Activated CD8-positive, alpha-beta memory T cell treated with anti-CD3 and anti-CD28 coated beads, Interleukin-2, amount 50 U/mL, for 24 hours (primary cell): ENCODE measurements around the gene PPP1R13B.
"Not testable (repeated sequence)": the region's sequence is repeated elsewhere in the genome, so short reads cannot be mapped to it uniquely, and the experiment has no call there.

Experiments used
- DNase-seq: peaks from one replicate; pipeline ENCODE4 v3.0.0-alpha.2; 2020; ENCODE audit errors: extremely low read depth

Gene PPP1R13B

DNA sequence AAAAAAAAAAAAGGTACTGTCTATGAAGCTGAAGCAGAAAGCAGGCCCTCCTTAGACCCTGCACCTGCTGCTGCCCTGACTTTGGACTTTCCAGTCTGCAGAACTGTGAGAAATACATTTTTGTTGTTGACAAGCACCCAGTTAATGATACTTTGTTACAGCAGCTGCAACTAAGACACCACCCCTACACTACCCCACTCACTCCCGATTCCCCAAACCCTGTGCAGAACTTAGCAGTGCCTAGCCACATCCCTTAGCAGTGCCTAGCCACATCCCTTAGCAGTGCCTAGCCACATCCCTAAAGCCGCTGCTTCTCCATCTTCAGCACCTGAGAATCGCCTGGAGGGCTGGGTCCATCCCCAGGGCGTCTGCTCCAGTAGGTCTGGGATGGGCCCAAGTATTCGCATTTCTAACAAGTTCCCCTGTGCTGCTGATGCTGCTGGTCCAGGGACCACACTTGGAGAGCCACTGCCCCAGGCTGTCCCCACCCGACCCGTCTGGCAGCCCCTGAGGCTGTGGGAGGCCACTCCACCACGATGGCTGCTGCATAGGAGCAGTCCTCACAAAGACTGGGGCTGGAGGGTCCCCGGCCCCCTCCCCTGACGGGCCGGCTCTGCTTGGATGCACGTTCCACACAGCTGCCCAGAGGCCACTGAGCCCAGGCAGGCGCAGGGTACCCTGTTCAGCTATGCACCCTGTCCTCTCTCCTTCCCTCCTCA lies 10.8 kb upstream of the PPP1R13B start:
- DNase-seq, result no peak

- no peak for DNase-seq
Observed at GRCh38 chr14:103857256-103857655, 9.9 kb upstream of the PPP1R13B start.

DNA sequence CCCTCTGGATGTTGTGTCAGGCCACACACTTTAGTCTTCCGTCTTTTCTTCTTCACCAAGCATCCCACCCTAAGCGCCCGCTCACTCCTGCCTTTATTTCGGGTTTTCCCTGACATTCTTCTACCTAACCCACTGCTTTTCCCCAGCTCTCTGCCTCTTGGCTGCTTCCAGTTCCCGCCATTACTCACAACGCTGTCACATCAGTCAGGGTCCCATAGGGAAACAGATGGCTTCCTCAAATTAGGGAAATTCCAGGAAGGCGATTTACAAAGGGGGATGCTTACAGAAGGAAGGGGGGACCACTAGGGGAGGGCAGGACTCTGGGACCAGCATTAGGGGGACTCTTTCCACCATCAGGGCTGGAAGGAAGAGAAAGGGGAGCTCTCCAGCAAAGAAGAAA lies 9.2 kb upstream of the PPP1R13B start:
- no peak for DNase-seq

DNA sequence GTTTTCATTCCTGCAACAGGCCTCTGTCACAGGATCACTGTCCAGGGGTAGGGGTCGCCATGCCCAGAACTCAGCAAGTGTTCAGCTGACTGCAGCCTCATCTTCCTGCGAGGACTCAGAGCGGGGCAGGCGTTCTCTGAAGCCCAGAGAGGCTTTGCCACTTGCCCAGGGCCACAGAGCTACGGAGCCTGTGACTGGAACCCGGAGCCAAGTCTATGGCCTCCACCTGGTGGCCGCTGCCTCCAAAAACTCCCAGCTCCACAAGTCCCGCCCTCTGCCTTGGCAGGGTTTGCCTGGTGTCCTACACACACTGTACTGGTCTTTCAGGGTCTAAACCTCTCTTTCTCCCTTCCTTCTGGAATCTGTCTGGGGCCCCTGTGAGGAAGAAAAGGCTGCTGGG lies 8.7 kb upstream of the PPP1R13B start:
- no peak for DNase-seq

DNA sequence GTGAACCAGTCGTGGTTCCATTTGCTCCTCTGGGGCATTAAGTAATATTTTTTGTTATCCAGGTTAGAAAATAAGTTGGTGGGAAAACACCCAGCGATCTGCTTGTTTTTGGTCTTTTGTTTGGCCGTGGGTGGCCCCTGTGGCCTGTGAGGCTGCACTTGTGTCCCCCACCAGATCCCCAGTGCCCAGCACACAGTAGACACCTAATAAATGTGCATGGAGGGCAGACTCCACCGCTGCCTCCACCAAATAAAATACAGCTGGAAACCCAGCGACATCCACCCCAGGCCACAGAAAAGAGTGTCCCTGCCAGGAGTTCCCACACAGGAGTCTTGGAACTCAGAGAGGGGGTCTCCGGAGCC lies 8.3 kb upstream of the PPP1R13B start:
- no peak for DNase-seq

DNA sequence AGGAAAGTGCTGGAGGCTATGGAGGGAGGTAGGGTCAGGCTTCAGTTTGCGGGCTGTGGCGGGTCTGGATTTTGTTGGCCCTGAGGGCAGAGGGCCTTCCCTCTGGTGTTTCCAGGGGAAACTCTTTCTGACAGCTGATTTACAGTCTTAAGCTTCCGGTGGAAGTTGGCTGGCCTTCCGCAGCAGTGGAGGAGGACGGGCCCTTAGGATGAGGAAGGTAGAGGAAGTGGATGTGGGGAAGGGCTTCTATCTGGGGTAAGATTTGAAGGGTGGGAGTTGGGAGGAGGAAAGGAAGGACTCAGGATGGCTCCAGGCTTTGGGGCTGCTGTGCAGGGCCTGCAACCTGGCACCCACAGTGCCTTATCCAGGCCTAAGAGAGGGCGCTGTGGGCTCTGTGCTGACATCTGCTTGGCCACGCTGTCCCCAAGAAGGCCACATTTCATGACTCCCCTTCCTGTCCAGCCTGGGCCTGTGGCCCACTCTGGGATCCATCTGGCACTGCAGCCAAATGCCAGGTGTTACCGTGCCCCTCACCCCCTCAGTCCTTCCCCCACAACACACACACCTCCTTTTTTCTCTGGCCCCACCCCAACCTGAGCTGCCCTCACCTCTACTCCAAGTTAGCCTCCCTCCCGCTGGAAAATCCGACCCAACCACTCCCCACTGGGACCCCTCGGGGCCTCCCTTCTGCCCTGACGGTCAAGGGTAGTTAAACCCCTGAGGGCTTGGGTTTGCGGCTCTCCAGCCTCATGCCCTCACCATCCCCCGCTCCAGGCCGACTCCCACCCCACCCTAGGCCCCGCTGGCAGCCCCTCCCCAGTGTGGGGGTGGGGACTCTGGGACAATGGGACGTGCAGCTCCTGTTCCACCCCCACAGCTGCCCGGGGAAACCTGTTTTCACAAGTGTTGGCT lies 7.7 kb upstream of the PPP1R13B start:
- DNase-seq, result no peak

DNA sequence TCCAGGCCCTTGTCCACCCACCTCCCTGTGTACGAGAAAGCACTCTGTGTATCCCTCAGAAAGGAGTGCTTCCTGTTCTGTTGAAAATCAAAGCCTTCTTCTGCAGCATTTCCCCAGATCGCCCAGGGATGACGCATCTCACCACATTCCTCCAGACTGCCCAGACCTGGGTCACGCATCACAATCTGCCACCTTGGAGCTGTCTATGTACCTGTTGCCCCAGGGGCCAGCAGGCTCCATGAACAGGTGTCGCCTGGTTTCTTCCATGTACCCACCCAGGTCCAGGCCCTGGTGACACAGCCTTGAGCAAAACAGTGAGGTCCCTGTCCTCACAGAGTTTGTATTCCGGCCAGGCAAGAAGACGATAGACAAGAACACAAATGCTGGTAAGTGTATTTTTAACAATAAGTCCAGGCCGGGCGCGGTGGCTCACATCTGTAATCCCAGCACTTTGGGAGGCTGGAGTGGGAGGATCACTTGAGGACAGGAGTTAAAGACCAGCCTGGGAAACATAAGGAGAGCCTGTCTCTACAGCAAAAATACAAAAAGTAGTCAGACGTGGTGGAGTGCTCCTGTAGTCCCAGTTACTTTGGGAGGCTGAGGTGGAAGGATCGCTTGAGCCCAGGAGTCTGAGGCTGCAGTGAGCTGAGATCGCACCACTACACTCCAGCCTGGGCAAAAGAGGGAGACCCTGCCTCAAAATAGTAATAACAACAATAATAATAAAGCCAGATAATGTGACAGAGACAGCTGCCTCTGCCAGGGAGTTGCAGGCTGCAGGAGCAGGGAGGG lies 6.8 kb upstream of the PPP1R13B start:
- no peak for DNase-seq

- DNase-seq, result no peak
Observed at GRCh38 chr14:103849151-103849886, 1.9 kb upstream of the PPP1R13B start.

DNA sequence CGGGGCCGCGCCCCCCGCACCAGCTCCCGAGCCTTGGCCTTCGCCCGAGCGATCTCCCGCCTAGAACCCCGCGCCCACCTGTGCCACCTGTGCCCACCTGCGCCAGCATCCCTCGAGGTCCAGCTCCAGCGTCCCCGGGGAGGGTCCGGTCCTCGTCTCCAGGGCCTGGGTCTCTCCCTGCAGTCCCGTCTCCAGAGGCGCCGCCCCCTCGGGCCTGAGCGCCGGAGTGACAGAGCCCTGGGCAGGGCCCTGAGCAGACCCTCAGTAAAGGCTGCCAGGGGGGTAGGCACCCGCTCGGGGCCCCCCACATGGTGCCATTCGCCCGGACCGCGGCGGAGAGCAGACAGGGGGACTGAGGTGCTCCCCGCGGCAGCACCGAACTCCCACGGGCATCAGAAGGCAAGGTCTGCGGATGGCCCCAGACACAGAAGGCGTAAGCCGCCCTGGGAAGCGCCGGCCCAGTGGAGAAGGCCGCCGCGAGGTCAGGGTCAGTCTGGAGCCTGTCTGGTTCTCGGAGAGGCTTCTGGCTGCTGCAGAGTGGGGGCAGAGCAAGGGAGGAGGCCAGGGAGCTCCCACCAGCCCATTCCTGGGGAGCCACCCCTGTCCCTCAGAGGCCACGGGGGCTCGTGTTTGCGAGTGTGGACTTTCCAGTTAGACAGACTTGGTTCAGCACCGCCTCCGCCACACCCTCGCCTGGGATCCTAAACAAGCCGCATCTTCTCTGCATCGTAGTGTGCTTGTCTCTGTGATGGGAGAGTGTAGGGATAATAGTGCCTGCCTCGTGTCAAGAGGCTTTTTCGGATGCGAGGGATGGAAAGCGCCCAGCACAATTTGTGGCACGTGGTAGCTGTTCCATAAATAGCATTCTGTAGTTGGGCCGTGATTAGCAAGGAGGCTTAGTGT lies 1.1 kb upstream of the PPP1R13B start:
- DNase-seq, result no peak

GRCh38 chr14:103846543-103847450 lies 578 bp downstream of the PPP1R13B start:
- DNase-seq, result no peak

DNA sequence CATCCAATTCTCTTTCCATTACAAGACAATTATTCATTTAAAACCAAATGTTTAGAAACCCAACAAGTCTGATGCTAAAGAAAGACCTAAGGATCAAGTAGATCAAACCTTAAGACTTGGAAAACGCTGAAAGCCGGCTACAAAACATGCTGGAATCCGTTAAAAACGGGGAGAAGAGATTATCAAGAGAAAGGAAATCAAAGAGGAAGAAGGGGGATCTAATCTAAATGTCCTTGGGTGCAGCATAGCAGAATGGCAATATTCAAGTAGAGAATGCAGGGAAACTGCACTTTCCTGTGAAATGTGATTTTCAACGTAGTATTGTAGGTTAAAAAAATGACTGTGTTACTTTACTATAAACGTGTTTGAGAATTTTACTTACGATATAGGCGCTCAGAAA lies 1.3 kb downstream of the PPP1R13B start:
- DNase-seq, result no peak

DNA sequence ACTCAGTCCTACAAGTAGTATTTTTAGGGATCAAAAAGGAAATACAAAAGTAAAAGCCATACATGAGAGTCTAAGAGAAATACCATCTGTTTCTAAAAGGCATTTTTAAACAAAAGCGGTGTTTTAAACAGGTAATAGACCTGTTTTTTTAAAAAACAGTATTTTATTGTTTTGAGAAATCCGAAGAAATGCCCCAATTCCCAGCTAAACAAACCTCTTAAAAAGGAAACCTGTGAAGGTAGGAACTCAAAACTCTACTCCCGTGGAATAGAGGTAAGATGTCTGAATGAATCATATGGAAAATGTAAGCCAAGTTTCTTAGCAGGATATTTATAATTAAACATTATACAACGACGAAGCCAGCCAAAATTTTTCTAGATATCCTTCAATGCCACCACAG lies 2.0 kb downstream of the PPP1R13B start:
- DNase-seq, result no peak

- not testable (repeated sequence) for DNase-seq
Observed at GRCh38 chr14:103841265-103841664, 6.1 kb downstream of the PPP1R13B start.

DNA sequence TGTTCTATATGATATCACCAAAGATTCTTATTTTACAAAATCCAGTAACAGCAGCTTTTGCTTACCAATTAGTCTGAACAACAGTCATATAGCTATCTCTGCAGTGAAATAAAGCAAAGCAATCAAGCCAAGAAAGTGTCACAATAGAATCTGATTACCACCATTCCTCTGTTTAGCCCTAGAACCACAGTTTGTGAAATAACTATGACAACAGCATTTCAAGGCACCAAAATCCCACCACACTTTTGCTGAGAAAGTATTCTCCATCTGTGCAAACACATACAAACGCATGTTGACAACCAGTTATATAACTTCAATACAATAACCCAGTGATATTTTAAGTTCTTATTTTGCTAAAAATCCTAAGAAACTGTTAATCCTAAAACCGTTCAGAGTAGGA lies 7.4 kb downstream of the PPP1R13B start:
- no peak for DNase-seq

DNA sequence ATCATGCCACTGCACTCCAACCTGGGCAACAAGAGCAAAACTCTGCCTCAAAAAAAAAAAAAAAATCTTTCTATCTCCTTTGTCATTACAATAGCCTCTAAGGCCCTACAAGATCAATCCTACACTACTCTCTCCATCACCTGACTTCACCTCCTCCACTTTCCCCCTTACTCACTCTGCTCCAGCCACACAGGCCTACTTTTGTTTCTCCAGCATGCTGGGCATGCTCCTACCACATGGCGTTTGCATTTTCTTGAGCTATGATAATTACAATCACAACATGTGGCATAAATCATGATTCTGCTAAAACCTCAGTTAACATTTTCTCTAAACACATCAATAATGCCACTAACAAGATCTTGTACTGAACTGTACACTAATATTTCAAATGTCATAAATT lies 7.8 kb downstream of the PPP1R13B start:
- no peak for DNase-seq

DNA sequence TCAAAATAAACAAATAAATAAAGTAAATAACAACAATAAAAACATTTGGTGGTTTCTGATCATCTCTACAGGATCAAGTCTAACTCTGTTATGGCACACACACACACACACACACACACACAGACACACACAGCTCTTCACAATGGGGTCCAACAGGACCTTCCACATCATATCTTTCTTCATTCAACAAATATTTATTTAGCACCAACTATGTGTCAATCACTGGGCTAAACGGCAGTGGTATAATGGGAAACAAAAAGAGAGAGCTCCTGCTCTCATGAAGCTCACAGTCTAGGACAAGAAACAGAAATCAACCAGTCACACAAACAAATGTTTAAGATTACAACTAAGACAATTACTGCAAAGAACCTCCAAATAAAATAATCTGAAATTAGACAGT lies 9.3 kb downstream of the PPP1R13B start:
- no peak for DNase-seq

- no peak for DNase-seq
Observed at GRCh38 chr14:103836976-103837725, 10.2 kb downstream of the PPP1R13B start.

DNA sequence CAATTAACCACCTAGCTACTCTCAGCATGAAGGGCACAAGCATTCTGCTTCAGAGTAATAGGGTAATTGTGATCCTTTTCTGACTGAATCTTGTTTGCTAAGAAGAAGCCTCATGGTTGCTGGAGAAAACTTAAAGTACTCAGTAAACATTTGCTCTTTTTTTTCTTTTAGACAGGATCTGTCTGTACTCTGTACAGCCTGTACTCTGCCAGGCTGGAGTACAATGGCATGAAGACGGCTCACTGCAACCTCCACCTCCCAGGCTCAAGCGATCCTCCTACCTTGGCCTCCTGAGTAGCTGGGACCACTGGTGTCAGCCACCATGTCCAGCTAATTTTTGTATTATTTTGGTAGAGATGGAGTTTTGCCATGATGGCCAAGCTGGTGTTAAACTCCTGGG lies 12.4 kb downstream of the PPP1R13B start:
- DNase-seq, result no peak

GRCh38 chr14:103833711-103834110 lies 13.7 kb downstream of the PPP1R13B start:
- DNase-seq, result no peak
